NCI-H748 (cell line): ENCODE results near the gene ERCC8.
"Not testable (repeated sequence)": the region's sequence is repeated elsewhere in the genome, so short reads cannot be mapped to it uniquely, and the experiment has no call there.

Source experiments
- DNase-seq: peaks from one replicate; lab custom pipeline; 2025; ENCODE audit not compliant: unreplicated experiment; lab: John Stamatoyannopoulos, UW

The ERCC8 gene

DNA sequence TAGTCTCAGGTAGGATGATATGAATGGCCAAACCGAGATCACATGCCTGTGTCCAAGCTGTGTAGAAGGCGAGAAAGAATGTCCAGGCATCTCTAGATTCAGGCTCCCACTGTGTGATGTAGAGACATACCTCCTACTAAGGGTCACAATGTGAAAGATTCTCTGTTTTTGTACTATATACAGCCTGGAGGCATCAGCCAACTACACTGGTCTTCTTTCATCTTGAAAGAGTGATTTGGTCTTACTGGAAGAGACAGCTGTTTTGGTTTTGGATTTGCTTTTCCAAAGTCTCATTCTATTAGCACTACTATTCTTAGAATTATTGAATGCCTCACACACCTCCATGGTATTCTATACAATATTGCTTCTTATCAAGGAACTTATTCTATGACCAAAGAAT, 26.4 kb downstream of the ERCC8 start:
- no peak for DNase-seq

DNA sequence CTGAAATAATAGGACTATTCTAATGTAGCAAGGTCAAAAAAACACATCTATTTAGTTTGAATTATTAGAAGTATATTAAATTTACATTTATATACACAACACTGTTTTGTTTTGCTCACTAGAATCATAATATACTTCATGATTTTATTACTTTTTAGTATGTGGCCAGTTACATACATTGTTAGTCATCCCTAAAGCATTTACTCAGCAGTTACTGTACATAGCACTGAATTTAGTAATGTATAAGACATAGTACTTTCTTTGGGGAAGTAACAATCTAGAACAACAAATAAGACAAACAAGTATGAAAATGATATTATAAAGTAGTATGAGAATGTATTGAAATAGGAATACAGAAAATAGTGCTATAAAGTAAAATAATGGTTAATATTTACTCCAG, 28.2 kb downstream of the ERCC8 start:
- no peak for DNase-seq

DNA sequence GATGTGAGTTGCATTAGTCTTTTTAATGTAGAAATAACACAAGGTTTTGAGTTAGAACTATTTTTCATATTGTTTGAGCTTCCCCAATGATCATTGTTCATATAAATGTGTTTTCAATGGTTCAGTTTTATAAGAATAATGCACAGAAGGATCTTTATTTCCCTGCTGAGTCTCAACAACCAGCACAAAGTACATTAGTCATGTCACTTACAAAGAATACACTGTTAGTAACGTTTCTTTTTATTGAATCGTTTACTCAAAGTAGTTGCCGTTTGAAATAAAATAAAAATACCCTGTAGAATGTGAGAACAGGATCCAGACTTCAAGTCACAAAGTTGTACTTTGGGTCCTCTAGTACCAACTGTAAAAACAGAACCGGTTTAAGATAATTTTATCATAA, 41.5 kb downstream of the ERCC8 start:
- DNase-seq, result no peak

DNA sequence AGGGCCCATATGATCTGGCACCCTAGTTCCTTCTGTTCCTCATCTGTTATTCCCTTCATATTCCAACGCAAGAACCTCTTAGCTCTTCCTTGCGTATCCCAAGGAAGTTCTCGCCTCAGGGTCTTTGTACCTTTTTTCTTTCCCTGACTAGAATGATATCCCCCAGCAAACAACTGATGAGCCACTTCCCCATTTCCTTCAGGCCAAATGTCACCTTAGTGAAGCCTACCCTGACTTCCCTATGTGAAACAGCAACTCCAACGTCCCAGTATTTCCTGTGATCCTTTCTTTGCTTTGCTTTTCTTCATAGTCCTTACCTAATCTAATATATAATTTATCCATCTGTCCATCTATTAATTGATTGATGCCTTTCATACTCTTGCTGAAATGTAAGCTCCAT, 47.9 kb downstream of the ERCC8 start:
- DNase-seq, result no peak

DNA sequence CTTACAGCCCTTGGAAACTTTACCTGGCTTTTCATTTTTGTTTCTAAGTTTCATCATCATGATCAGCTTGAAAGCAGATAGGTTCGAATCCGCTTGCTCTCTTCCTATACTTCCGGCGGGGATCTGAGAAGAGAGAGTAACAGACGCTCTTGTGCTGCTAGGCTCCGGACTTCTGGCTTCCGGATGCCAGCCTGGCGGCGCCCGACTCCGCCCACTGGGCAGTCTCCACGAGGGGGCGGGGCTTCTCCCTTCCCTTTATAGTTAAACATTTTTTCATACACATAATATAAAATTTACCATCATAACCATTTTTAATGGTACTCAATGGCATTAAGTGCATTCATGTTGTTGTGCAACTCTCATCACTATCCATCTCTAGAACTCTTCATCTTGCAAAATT, 51.3 kb downstream of the ERCC8 start:
- DNase-seq, result no peak

DNA sequence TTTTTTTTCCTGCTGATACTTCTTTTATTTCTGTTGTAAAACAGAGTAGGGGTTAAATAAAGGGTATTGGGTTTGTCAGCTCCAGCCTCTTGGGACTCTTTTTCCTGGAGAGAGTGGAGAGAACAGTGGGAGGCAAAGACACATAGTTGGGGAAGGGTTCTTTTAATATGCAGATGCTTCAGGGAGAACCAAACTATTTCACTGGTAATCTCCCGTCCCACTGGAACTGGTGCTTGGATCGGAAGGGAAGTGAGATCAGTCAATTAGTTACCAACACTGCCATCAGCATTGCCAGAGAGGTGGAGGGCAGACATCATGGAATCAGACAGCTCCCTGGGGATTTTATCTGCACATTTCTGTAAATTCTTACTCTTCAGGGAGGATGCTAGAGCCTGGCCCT, 53.2 kb downstream of the ERCC8 start:
- DNase-seq, result no peak

DNA sequence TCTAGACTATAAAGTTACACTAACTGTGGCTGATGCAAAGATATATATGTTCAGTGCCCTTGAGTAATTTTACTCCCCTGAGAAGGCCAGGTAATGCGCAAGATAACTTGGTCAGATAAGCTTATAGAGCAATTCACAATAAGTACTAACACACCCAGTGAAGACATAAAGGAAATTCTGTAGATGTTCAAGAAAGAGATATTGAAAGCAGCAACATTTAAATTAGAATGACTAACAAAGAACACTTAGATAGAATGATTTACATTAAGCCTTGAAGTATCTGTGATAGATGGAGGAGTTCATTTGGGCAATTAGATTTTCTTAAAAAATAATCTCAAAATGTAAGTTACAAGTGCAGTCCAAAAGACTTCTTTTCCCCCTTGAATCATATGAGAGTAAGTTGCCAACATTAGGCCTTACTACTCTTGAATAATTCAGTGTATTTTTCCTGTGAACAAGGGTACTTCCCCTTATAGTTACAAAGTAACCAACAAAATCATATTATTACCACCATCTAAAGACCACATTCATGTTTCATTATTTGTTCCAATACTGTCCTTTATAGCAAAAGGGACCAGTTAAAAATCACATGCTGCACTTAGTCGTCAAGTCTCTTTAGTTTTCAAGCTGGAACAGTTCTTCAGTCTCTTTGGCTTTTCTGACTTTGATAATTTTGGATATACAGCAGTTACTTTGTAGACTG, 56.4 kb downstream of the ERCC8 start:
- DNase-seq, result no peak

DNA sequence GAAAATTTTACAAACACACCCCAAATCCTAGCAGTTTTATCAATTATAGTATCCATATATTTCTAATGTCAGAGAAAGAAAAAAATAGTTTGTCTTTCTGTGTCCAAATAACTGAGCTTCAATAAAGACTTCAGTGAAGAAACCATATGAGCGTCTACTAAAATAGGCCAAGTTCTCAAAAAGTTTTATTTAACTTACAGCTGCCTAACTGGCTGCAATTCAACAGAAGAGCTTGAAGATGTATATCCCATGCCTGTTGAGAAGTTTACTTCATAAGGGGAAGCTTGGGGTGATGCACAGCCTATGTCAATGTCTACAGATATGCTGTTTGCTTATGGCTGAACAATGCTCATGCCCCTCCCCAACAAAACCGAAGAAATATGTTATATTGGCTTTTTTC, 57.1 kb downstream of the ERCC8 start:
- DNase-seq, result no peak

DNA sequence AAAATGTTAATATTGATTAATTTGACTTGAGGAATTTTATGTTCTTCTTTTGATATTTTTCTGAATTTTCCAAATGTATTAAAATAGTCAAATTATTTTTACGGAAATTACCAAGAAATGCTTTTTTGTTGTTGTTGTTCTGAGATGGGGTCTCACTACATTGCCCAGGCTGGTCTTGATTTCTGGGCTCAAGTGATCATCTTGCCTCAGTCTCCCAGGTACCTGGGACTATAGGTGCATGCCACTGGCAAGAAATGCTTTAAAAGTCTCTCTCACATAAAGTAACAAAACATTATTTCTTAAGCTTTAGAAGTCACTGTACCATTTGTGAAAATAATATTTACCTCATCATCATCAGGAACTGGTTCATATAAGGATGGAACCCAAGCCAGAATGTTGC, 57.8 kb downstream of the ERCC8 start:
- DNase-seq, result no peak

DNA sequence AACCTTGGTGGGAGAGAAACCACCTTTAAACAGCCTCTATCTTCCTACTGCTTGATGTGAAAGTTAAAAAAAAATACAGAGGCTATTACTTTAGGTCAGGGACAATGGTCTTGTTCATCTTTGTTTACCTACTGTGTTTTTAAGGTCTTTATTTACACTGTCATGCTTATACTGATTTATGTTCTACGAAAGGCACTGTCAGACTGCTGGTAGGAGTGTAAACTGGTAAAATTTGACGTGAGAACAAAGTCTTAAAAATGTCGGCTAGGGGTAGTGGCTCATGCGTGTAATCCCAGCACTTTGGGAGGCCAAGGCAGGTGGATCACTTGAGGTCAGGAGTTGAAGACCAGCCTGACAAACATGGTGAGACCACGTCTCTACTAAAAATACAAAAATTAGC, 58.7 kb downstream of the ERCC8 start:
- DNase-seq, result no peak

DNA sequence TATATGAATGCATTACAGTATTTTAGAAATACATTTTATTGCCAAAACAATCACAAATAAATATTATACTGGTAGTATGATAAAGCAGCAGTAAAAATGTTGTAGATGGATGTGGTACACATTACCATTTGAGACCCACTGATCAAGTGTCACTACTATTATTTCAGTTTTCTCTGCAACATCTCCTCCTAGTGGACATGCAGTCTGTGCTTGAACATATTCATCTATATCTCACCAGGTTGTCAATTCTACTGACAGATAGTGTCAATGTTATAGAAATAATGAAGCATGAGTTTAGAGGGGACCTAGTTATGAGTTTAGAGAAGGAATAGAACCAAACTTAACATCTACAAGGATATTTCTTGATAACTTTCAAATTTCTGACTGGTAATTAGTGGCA, 61.6 kb downstream of the ERCC8 start:
- DNase-seq, result peak; percentile 34

DNA sequence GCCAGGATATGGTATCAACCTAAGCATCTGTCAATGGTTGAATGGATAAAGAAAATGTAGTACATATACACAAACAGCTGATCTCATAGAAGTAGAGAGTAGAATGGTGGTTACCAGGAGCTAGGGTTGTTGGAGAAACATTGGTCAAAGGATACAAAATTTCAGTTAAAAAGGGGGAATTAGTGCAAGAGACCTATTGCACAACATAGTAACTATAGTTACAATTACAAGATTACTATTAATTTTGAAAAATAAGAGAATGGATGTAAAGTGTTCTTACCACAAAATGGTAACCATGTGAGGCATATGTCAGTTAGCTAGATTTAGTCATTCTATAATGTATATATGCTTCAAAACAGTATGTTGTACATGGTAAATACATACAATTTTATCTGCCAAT, 72.0 kb downstream of the ERCC8 start:
- no peak for DNase-seq

DNA sequence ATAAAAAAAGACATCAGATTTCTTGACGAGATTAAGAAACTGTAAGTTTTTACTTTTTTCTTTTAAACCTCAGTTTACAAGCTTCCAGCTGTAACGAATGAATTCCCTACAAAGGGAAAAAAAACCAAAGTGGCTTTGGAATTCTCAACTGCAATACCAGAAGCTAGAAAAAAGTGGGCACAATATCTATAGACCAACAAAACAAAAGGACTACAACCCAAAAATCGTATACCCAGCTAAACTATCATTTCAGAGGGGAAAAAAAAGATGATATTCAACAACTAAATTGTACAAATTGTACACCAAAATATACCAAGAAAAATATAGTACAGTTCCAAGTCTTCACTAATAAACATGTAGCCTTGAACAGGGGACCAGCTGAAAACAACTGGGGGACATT, 74.0 kb downstream of the ERCC8 start:
- no peak for DNase-seq

DNA sequence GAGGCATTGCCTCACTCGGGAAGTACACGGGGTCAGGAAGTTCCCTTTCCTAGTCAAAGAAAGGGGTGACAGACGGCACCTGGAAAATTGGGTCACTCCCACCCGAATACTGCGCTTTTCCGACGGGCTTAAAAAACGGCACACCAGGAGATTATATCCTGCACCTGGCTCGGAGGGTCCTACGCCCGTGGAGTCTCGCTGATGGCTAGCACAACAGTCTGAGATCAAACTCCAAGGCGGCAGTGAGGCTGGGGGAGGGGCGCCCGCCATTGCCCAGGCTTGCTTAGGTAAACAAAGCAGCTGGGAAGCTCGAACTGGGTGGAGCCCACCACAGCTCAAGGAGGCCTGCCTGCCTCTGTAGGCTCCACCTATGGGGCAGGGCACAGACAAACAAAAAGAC, 84.3 kb downstream of the ERCC8 start:
- DNase-seq, result not testable (repeated sequence)

DNA sequence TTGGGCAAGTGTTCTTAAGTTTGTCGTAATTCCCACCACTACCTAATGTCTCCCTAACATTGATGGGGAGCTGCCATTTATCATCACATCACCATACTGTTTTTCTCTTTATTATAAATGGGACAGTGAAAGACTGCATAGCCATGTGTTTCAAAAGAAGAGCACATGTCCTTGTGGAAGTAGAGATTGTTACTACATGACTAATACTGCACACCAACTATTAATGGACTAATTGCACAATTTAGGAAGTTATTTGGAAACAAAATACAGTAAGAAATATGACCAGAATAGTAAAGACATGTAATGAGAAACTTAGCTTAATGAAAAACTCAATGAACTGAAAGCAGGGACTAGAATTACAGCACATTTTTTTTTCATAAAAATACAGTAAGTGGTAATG, 88.8 kb downstream of the ERCC8 start:
- DNase-seq, result no peak

DNA sequence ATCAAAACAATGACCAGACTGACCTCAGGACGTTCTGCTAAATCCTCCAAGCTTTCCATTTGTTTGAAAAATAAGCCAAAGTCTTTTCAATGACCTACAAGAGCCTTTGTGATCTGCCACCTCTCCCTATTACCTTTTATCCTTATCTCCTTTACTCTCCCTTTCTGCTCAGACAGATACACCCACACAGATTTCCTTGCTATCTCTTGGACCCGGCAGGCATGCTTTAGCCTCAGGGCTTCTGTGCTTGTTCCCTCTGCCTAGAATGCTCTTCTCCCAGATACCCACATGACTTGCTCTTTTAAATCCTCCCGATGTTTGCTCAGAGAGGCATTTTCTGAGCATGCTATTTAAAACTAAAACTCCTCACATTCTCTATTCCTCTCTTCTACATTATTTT, 91.9 kb downstream of the ERCC8 start:
- no peak for DNase-seq

DNA sequence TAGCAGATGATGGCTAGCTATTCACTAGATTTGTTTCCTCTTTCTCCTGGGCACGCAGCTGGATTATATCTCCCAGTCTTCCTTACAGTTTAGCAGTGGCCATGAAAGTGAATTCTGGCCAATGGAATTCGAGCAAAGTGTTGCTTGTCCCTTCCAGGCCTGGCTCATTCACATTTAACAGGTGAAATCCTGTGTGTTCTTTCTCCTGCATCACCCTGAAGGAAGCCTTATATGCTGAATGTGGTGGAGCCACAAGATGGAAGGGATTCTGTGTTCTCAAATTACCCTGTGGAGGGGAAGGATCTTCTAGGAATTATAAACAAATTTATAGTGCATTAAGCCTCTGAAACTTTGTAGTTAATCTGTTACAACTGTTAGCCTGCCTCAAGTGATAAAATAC, 92.6 kb downstream of the ERCC8 start:
- no peak for DNase-seq

DNA sequence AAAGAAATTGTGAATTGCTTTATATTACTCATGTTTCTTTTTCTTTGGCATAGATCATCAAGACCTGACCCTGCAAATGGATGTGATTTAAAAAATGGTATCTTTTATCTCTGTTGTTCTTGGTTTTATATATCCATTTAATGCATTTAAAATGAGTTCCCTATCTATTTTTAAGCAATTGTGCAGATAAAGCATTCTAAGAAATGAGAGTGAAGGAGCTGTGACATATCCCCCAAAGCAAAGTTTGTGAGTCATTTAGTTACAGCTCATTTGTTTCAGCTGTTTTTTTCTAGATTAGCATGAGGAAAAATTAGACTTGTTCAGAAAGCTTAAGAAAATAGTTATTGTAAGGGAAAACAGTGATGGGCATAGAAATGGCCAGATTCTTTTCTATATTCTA, 93.2 kb downstream of the ERCC8 start:
- DNase-seq, result no peak

DNA sequence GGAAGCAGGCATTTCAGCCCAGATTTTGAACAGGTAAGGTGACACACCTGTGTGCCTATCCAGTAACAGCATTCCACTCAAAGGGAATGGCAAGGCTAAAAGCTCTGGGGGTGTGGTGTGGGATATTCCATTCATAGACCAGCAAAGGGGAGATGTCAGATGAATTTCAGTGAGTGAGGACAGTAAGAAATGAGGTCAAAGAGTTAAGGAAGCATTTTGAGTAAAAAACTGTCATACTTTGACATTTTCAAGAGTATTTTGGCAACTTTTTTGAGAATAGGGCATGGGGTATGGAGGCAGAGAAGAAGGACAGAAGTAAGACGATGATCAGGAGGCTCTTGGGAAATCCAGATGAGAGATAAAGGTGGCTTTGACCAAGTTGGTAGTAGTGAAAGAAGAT, 98.6 kb downstream of the ERCC8 start:
- no peak for DNase-seq

DNA sequence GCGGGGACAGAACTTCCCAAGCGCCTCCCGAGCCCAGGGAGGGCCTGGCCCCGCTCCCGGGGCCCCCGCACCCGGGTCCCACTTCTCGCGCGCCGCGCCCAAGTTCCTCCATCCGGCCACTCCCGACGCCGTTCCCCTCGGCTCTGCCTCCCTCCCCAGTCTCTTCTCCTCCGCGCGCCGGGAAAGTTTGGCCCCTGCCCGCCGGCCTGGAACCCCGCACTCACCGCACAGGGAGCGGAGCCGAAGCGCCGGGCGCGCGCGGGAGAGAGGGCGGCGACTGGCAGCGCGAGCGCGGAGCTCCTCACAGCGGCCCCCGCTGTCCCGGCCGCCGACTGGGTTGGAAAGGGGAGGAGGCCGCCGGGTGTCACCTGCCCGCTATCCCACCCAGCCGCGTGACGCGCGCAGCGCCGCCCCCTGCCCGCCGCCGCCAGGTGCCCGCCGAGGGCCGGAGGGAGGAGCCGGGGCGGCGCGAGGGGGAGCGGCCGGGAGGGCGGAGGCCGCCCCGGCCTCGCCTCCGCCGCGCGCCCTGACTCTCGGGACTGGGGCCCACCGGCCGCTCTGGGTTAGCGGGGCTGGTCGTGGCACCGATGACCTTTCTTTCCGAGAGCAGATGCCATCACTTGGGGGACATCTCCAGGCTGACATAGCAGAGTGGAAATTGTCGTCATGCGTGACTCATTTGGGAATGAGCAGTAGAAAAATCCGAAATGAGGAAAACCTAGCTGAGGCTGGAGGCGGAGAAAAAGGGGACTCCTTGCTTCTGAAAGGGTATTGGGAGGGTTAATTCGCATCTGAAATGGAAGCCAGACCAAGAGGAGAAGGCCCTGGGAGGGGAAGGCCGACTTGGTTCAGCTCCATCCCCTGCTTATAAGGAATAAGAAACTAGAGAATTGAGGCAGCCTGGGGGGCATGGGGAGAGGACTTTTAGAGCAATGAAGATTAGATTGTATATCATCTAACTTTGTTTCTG, 100.6 kb downstream of the ERCC8 start, which contains the start of gene ELOVL7:
ELOVL7 (minus strand) TSS at position 334 of the 970 bp plus-strand sequence. CDS start 56,872 bp downstream, outside the sequence.
- DNase-seq, result peak; percentile 92

DNA sequence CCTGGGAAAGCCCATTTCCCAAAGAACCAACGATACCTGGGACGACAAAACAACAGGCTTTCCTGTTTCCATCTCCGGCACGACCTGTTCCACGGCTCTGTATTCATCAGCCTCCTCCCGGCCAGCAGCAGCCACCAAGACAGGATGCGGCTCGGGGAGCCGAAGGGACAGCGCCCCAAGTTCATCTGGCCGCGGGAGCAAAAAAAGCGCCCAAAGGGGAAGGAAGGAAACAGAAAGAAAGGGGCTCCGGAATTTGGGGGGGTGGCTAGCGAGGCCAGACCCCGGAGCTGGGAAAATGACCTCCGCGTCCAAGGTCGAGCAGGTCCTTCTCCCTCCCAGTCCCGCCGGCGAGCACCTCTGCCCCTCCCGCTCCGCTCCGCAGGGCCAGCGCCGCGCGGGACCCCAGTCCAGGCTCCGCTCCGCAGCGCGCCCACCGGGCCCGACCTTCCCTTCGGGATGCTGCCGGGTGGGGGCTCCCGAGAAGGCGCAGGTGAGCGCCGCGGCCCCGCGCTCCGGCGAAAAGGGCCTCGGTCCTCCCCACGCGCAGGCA, 101.4 kb downstream of the ERCC8 start:
- DNase-seq, result peak; percentile 61

DNA sequence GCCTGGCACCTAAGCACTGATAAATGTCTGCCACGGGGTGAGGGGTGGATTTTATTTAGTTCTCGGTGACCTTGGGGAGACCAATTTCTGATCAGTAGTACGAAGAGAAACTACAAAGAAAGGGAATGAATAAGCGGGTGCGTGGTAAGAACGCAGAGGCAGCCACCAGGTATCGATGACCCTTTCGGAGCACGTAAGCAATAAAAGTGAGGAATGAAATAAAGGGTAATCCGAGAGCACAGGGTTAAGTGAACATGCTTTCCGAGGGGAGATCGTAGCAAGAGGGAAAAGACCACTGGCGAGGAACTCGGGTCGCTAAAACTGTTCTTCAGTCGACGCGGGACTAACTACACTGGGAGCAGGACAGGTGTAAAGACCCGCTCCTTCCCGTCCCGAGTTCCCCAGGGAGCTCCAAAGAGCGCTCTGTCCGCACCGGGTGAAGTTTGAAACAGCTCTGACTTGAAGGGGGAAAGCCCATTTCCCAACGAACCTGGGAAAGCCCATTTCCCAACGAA, 101.9 kb downstream of the ERCC8 start:
- peak; percentile 56 for DNase-seq
